Neural progenitor cell (in vitro differentiated cells): ENCODE data around the gene NCDN.

Source experiments
- EZH2 ChIP-seq: fragments of 200-600 bp; sonication (generic); IDR thresholded peaks from 2 replicates; pipeline ENCODE4 v1.6.1; 2017; ENCODE audit warnings: antibody characterized with exemption, mild to moderate bottlenecking, moderate library complexity
- TF ChIP-seq, protein P1 (sequence below): fragments of 200-600 bp; sonication (generic); IDR thresholded peaks from 2 replicates; pipeline ENCODE4 v1.5.1; 2017; ENCODE audit warnings: antibody characterized with exemption, mild to moderate bottlenecking

DNA sequence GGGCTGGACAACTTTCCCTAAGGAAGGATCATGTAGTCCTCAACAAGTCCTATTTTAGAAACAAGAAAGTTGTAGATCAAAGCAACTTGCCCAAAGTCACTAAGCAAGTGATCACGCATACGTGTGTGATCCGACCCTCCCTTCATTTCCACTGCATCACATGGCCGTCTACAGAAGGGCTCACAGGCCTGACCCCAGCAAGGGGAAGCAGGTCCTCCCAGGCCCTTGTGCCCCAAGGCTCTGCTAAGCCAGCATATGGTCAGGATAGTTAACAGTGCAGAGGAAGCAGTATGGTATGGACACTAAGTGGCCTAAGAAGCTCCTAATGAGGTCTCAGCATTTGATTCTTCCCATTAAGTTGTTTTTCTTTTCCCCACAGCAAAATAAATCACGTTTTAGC is 40.3 kb downstream of the NCDN start:
- TF ChIP-seq, protein P1, sequence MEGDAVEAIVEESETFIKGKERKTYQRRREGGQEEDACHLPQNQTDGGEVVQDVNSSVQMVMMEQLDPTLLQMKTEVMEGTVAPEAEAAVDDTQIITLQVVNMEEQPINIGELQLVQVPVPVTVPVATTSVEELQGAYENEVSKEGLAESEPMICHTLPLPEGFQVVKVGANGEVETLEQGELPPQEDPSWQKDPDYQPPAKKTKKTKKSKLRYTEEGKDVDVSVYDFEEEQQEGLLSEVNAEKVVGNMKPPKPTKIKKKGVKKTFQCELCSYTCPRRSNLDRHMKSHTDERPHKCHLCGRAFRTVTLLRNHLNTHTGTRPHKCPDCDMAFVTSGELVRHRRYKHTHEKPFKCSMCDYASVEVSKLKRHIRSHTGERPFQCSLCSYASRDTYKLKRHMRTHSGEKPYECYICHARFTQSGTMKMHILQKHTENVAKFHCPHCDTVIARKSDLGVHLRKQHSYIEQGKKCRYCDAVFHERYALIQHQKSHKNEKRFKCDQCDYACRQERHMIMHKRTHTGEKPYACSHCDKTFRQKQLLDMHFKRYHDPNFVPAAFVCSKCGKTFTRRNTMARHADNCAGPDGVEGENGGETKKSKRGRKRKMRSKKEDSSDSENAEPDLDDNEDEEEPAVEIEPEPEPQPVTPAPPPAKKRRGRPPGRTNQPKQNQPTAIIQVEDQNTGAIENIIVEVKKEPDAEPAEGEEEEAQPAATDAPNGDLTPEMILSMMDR = no peak
- TF ChIP-seq EZH2 = no peak
